GM19023 (cell line): ENCODE data around the gene DHX57.
"Not testable (repeated sequence)": the region's sequence is repeated elsewhere in the genome, so short reads cannot be mapped to it uniquely, and the experiment has no call there.

Experiments
- ATAC-seq: cut with Tn5 transposase; IDR thresholded peaks from one replicate; pipeline ENCODE4 v1.9.1; 2021; ENCODE audit warnings: mild to moderate bottlenecking, moderate library complexity; ENCODE audit not compliant: unreplicated experiment

The DHX57 gene

DNA sequence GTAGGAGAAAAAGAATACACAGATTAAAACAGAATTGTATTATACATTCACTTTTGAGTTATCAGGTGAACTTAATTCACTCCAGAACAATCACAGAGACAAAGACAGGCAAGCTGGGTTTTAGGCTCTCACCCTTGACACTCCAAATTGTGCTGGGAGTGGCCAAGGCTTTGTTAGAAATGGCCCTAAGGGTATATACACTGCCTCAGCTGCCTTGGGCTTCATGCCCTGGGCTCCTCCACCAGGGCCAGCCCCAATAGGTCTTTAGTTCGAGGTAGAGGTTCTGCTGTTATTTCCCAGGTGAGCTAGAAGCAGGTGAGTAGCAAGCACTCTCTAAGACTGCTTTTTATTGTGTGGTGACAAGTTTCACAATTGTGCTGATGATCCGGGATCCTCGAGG is 77.8 kb downstream of the DHX57 start:
- ATAC-seq: no peak

DNA sequence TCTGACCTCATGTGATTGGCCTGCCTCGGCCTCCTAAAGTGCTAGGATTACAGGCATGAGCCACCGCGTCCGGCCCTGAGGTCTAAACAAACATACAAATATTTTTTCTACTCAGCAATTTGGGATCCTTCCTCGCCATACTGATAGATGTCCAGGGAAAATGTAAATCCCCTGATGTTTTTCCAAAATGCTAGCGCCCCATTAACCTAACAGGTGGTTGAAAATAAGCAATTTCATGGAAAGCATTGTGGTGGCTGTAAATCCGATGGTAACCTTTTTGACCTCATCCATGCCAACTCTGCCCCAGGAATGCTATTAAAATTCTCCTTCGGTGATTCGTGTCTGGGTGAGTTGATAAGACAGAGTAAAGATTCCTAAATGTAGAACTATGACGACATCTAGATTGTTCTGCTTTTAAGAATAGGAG is 78.5 kb downstream of the DHX57 start:
- no peak for ATAC-seq

DNA sequence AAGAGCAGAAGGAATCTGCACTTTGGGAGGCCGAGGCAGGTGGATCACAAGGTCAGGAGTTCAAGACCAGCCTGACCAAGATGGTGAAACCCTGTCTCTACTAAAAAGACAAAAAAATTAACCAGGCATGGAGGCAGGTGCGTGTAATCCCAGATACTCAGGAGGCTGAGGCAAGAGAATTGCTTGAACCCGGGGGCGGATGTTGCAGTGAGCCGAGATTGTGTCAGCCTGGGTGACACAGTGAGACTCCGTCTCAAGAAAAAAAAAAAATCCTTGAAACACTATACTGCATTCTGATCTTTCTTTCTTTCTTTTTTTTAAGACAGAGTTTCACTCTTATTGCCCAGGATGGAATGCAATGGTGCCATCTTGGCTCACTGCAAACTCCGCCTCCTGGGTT is 80.7 kb downstream of the DHX57 start:
- not testable (repeated sequence) for ATAC-seq

DNA sequence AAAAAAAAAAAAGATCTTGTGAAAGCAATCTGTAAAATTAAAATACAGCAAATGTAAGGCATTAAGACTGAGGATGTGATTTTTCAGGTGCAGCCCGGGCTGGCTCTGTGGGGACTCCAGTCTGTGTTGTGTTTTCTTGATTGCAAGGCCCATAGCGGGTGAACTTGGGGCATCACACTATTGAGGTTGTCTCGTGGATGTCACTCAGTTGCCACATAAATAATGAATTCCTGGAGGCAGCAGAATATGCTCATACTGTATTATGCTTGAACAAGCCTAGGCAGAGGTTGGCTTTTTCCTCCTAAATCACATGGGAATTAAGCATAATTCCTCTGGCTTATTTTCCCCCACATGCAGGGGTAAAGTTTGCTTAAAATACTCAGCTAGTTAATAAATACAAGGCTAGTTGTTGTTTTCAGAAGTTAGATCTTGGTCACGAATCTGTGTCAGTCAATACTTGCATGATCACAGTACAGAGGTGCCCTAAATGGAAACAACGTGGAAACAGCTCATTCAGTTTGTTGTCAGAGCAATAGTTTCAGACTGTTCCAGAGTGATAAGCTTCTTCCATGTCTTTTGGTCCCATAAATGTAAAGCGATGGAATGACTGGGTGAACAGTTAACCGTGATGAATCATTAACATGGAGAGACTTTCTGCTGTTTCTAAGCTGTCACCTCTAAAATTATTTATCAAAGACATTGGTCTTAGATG is 81.3 kb downstream of the DHX57 start:
- ATAC-seq: no peak

DNA sequence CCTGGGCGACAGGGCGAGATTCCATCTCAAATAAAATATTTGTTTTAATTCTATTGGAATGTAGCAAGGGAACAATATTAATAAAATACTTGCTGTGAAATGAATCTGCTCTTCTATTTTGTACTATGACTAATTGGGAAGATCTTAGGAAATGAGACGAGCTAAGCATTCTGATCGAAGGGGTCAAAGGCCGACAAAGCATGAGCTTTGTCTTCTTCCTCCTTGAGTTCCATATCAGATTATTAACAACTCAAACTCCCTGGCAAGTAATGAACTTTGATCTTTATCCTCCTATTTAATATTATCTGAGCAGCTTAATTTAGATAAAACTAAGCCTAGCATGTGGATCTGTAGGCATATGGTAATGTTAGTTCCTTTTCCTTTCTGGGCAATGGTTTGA is 82.2 kb downstream of the DHX57 start:
- no peak for ATAC-seq

DNA sequence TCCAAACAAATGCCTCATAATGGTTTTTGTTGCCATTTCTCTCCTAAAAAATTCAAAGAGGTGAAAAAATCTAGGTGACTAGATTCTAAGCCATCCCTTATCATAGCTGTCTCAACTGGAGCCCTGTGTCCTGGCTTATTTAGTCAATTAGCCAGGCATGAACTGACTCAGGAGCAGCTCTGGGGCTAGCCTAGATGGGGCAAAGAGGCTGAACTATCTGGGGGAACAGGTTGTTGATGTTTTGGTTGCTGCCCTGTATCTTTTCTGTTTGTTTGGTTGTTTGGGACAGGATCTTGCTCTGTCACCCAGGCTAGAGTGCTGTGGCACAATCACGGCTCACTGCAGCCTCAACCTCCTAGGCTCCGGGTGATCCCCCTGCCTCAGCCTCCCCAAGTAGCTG is 83.0 kb downstream of the DHX57 start:
- no peak for ATAC-seq

DNA sequence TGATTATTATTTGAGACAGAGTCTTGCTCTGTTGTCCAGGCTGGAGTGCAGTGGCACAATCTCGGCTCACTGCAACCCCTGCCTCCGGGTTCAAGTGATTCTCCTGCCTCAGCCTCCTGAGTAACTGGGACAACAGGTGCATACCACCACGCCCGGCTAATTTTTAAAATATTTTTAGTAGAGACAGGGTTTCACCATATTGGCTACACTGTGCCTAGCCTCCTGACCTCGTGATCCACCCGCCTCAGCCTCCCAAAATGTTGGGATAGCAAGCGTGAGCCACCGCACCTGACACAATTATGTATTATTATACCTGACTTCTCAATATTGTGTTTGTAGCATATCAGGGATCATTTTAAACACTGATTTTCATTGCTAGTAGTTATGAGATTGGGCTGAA is 83.4 kb downstream of the DHX57 start:
- not testable (repeated sequence) for ATAC-seq

DNA sequence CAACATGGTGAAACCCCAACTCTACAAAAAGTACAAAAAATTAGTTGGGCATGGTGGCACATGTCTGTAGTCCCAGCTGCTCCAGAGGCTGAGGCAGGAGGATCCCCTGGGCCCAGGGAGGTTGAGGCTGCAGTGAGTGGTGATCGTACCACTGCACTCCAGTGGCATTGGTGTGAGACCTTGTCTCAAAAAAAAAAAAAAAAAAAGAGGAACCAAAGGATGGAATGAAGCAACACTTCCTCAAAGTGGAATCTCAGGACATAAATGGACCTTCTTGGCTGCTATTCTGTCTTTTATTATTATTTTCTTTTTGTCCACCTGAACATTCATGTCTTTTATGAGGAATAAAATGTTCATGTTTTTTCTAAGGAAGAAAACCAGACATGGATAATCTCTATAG is 84.0 kb downstream of the DHX57 start:
- no peak for ATAC-seq

DNA sequence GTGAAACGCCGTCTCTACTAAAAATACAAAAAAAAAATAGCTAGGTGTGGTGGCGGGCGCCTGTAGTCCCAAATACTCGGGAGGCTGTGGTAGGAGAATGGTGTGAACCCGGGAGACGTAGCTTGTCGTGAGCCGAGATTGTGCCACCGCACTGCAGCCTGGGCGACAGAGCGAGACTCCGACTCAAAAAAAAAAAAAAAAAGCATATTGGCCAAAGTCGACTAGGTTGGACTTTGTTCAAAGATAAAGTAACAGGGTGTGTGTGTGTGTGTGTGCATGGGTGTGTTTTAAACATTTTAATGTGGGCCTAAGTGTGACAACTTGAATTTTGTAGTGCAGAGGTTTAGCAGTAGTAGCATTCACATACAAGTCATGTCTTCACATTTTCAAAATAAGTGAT is 86.0 kb downstream of the DHX57 start:
- no peak for ATAC-seq

DNA sequence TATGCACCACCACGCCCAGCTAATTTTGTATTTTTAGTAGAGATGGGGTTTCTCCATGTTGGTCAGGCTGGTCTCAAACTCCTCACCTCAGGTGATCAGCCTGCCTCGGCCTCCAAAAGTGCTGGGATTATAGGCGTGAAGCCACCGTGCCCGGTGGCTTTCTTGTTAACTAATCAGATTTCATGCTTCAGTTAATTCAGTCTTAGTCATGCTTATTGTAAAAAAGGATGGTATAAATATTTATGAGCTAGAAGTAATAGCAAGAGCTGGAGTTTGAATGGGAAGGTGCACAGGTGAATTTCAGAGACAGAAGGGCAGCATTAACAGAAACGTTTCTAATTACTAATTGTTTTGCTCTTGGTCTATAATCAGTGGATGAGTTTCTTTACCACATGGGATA is 87.4 kb downstream of the DHX57 start:
- ATAC-seq: no peak

DNA sequence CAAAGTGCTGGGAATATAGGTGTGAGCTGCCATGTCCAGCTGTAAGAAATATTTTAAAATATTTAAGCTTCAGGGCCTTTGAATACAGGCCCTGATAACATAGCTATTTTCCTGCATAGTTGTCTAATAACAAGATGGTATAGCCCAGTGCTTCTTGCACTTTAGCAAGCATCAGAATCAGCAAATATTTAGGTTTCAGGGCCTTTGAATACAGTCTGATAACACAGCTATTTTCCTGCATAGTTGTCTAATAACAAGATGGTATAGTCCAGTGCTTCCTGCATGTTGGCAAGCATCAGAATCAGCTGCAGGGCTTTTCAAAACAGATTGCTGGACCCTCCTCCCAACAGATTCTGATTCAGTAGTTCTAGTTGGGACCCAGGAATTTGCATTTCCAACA is 92.1 kb downstream of the DHX57 start:
- ATAC-seq: no peak

DNA sequence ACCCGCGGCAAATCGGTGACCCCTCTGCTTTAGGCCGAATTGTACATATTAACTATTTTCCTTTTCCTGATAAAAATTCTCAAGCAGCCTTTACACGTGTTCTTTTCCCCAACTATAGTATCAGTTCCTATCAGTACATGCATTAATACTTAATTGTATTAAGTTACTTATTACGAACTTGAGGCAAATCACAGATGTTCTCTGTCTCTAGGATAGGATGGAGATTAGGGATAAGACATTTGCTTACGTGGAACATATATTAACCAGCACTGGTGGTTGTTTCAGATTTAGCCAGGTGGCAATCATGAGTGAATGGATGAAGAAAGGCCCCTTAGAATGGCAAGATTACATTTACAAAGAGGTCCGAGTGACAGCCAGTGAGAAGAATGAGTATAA is 97.0 kb downstream of the DHX57 start:
- no peak for ATAC-seq

DNA sequence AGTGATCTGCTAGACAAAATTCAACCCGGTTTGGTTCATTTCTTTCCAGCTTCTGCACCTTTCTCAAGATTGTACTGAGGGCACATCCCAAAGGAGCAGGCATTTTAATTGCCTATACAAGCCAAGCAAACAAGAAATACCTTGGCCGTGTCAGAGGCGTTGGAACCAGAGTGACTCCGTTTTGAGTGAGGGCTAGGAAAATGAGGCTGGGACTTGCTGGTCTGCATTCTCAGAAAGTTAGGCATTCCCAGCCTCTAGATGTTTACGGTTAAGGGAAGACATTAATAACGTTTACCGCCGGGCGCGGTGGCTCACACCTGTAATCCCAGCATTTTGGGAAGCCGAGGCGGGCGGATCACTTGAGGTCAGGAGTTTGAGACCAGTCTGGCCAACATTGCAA is 99.2 kb downstream of the DHX57 start:
- no peak for ATAC-seq

DNA sequence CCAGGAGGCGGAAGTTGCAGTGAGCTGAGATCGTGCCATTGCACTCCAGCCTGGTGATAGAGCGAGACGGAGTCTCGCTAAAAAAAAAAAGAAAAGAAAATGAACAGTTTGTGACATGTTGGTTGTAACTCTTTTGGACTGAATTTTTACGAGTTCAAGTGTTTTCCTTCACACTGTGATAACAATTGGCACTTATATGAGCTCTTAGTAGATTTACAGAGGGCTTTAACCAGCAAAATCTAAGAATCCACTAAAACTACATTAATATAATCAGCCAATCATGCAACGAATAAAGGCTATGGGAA is 99.9 kb downstream of the DHX57 start:
- no peak for ATAC-seq

DNA sequence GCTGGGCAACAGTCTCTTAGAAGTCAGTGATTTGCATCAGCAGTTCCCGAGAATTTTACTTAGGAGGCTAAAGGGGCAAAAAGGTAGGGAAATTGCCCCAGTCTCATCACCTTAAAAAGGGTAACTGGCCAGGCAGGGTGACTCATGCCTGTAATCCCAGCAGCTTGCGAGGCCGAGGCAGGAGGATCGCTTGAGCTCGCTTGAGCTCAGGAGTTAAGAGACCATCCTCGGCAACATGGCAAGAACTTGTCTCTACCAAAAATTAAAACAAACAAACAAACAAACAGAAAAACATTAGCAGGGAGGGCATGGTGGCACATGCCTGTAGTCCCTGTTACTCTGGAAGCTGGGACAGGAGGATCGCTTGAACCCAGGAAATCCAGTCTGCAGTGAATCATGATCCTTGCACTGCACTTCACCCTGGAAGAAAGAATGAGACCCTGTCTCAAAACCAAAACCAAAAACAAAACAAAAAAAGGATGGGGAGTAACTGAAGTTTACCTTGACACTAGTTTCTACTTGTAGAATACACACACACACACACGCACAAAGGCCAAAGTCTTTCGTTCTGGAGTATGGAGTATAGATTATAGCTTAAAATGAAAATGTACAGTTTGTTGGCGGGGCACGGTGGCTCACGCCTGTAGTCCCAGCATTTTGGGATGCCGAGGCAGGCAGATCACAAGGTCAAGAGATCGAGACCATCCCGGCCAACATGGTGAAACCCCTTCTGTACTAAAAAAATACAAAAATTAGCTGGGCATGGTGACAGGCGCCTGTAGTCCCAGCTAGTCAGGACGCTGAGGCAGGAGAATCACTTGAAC is 100.4 kb downstream of the DHX57 start:
- ATAC-seq: no peak

DNA sequence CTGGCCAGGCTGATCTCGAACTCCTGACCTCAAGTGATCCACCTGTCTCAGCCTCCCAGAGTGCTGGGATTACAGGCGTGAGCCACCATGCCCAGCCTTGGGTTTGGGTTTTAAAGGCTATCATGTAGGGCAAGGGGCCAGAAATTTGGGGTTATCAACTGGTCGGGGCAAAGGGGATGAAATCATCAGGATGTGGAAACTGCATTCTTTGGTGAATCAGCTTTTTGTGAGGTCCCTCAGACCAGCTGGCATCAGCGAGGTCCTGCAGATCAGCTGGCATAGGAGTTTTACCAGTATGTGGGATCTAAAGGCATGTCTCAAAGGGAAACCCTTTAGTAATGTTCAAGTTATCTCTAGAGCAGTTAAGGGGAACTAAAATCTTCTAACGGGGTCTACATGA is 104.1 kb downstream of the DHX57 start:
- ATAC-seq: no peak

DNA sequence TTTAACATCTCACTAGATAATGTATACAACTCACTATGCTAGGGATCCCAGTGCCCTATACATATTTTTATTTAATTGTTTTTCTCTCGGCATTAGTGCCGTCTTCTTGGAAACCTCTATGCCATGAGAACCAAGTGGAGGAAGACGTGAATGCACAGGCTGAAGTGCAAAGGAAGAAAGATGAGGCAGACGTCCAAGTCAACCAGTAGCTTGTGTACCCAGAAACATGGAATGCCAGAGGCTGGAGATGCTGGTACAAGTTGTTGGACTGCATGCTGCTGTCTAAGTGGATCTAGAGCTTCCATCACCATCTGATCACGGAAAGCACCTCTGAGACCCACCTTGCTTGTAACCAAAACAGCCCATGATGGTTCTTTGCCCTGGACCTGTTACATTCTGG is 110.2 kb downstream of the DHX57 start:
- ATAC-seq: no peak

DNA sequence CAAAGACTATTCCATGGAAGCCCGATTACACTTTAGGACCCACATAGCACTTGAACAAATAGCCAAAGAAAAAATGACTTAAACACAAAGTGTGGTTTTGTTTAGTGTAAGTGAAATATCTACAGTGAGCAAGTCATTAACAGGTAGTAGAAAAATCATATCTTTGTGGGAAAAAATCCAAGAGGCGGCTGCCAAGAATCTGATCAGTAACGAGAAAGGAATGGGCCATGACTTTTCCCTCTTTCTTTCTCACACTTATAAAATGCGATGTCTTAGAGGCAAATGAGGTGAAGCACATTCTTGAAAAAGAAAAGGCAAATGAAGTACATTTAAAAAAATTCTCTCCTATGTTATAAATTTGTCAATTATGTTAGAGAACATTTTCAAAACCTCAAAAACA is 110.6 kb downstream of the DHX57 start:
- no peak for ATAC-seq

DNA sequence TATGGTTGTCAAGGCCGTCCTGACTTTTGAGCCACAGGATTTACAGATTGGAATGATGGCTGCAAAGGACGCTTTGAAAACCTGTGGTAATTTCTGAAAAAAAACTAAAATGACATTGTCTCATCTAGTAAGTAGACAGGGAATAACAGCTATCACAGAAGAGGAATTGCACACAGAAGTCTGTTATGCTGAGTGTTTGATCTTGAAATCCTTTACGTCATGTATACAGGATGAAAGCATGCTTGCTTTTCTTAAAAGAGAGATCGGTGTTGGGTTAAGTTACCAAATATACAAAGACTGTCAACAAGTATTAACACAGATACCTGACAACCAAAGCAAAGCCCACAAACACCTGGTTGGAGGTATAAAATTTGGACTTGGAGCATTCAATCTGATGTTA is 112.0 kb downstream of the DHX57 start:
- ATAC-seq: no peak

DNA sequence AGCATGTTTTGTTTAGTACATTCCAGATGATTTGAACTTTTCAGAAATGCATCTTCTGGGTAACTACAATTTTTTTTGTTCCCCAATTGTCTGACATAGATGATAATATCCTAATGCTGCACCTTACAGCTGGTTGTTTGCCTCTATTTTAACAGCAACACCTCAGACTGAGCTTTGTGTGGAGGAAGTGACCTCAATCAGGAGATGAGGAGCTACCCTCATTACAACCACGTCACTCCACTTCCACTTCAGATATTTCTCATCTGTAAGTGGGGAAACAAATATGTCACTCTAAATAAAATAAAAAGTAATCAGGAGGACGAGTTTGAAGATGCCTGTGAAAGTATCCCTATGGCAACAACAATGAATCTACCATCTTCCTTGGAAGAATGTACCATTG is 112.5 kb downstream of the DHX57 start:
- ATAC-seq: no peak

DNA sequence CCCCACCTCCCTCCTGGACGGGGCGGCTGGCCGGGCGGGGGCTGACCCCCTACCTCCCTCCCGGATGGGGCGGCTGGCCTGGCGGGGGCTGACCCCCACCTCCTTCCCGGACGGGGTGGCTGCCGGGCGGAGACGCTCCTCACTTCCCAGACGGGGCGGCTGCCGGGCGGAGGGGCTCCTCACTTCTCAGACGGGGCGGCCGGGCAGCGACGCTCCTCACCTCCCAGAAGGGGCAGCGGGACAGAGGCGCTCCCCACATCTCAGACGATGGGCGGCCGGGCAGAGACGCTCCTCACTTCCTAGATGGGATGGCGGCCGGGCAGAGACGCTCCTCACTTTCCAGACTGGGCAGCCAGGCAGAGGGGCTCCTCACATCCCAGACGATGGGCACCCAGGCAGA is 119.8 kb downstream of the DHX57 start:
- ATAC-seq: not testable (repeated sequence)

DNA sequence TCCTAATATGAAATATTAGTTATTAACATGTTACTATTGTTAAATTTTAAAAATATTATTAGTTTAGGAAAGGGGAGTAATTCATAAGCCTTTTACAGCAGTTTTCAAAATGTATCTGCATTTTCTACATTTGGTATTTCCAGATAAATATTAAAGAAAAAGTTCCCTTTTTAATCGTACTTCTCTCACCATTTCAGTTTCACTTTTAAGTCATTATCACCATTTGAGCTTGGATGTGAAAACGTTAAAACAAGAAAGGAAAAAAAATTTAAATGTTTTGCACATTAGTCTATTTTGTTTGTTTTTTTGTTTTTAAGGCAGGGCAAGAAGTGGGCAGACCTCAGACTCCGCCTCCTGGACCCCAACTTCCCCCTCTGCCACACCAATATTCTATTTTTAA is 121.2 kb downstream of the DHX57 start:
- ATAC-seq: no peak

DNA sequence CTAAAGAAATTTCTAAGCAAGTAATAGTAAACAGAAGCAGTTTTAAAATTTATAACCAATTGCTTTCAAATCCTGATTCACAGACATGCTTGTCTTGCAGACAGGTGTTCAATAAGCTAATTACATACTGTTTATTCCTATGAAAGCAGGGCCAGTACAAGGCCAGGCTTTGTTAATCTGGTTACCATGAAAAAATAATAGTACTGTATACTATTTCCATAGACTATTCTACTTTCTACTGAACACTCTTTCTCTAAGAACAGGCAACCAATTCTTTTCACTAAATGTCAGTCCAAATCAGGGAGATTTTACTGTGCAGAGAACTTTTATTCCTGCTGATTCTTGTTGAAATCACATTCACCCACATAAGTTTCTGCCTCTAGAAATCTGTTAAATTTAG is 121.7 kb downstream of the DHX57 start:
- ATAC-seq: no peak
